ENCODE results near the gene COX11.
A peak's percentile ranks its signal among the peaks of the same experiment; 100 is the strongest.

Gene COX11, protein sequence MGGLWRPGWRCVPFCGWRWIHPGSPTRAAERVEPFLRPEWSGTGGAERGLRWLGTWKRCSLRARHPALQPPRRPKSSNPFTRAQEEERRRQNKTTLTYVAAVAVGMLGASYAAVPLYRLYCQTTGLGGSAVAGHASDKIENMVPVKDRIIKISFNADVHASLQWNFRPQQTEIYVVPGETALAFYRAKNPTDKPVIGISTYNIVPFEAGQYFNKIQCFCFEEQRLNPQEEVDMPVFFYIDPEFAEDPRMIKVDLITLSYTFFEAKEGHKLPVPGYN

DNA sequence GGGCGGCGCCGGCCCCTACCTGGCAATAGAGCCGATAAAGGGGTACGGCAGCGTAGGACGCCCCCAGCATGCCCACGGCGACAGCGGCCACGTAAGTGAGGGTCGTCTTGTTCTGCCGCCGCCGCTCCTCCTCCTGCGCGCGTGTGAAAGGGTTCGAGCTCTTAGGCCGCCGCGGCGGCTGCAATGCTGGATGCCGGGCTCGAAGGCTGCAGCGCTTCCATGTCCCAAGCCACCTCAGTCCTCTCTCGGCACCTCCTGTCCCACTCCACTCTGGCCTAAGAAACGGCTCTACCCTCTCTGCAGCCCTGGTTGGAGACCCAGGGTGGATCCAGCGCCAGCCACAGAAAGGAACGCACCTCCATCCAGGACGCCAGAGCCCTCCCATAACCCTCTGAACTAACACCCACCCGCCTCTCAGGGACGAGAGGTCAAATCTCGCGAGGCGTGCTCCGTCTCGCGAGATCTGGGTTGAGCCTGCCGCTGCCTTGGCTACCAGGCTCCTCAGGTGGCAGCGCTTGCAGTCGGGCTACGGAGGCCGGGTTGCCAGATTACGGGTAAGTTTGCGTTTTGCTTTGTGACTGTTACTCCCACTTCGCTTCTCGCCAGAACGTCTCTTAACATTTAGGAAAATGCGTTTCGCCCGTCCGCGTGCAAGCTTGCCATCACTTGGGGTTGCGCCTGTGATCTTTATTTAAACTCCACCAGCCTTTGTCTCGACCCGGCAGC, at the start of gene COX11, which contains the start of gene STXBP4:
COX11 (minus strand) TSS at position 393 of the 726 bp plus-strand sequence; CDS start at position 385, 8 bp downstream.
STXBP4 (plus strand) TSS at position 504 of the 726 bp plus-strand sequence. CDS start 17,455 bp downstream, outside the sequence.
- peak within 1 kb of the TSS; percentile 25 for H3K27ac ChIP-seq (ENCODE audit: low read depth, low read length)
- H3K4me1 ChIP-seq (ENCODE audit: control insufficient read depth, insufficient read depth, low read length, unreplicated experiment): peaks cover 21% of the 10 kb centered on the region
- peaks cover 19% of the 10 kb centered on the region for H3K36me3 ChIP-seq (ENCODE audit: insufficient read depth, low read length)
- peaks cover 69% of the 10 kb centered on the region for H3K79me2 ChIP-seq (ENCODE audit: control insufficient read depth, insufficient read depth, low read length, unreplicated experiment)
- H2AFZ ChIP-seq (ENCODE audit: low read length, unreplicated experiment): peak within 1 kb of the TSS; percentile 97
- H3K27me3 ChIP-seq (ENCODE audit: insufficient read depth, low read length): no peaks in the 10 kb centered on the region
- H3K4me3 ChIP-seq (ENCODE audit: low read depth, low read length): peak within 1 kb of the TSS; percentile 82

DNA sequence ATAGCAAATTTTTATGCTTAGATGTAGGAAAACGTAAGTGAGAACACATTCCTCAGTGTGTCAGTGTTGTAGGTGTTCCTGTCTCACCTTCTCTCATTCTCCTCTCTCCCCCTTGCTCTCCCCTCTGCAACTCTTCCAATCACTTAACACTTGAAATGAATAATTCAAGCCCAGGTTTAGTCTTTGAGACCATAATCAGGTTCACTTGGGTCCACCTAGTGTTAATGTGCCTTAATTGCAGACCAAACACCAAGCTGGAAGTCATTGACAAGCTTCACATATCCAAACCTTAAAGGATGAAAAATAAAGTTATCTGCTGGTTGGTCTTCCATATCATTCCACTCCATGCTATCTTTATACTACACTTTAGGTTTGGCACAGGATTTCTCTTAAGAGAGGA, 37.1 kb upstream of the COX11 start:
- Histone ChIP-seq H3K4me1 (ENCODE audit: control insufficient read depth, insufficient read depth, low read length, unreplicated experiment) (no peaks in the 10 kb centered on the region), H3K79me2 (ENCODE audit: control insufficient read depth, insufficient read depth, low read length, unreplicated experiment) (no peaks in the 10 kb centered on the region), H3K27me3 (ENCODE audit: insufficient read depth, low read length) (no peaks in the 10 kb centered on the region), H3K27ac (ENCODE audit: low read depth, low read length) (no peak overlapping the region), H3K4me3 (ENCODE audit: low read depth, low read length) (no peak overlapping the region), H2AFZ (ENCODE audit: low read length, unreplicated experiment) (no peak overlapping the region), H3K36me3 (ENCODE audit: insufficient read depth, low read length) (no peaks in the 10 kb centered on the region; the same call in 1 of the 2 replicates)

DNA sequence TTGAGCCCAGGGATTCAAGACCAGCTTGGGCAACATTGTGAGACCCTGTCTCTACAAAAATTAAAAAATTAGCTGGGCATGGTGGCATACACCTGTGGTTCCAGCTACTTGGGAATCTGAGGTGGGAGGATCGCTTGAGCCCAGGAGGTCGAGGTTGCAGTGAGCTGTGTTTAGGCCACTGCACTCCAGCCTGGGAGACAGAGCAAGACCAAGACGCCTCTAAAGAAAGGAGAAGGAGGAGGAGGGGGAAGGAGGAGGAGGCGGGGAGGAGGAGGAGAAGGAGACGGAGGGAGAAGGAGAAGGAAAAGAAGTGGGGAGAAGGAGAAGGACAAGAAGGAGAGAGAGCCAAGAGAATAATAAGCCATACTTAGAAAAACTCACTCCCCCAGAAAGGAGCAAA, 36.0 kb upstream of the COX11 start:
- no peaks in the 10 kb centered on the region for H3K4me1 ChIP-seq (ENCODE audit: control insufficient read depth, insufficient read depth, low read length, unreplicated experiment)
- no peak overlapping the region for H3K27ac ChIP-seq (ENCODE audit: low read depth, low read length)
- H3K36me3 ChIP-seq (ENCODE audit: insufficient read depth, low read length): no peaks in the 10 kb centered on the region; the same call in 1 of the 2 replicates
- H3K4me3 ChIP-seq (ENCODE audit: low read depth, low read length): no peak overlapping the region
- no peaks in the 10 kb centered on the region for H3K27me3 ChIP-seq (ENCODE audit: insufficient read depth, low read length)
- H2AFZ ChIP-seq (ENCODE audit: low read length, unreplicated experiment): no peak overlapping the region
- no peaks in the 10 kb centered on the region for H3K79me2 ChIP-seq (ENCODE audit: control insufficient read depth, insufficient read depth, low read length, unreplicated experiment)

DNA sequence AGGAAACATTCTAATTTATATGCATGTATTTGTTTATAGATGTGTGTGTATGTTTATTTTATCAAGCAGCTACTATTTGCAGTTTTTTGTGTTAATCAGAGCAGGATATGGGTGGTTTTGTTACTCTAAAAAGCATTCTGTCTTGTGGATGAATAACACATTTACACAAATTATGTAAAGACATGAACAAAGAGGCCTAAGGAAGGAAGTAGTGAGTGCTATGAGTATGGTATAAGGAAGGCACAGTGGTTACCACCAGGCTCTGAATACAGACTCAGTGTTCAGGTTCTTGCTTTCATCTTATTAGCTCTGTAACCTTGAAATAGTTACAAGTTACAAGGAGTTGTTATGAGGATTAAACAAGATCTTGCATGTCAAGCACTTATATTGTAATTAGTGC, 34.0 kb upstream of the COX11 start:
- no peak overlapping the region for H3K4me3 ChIP-seq (ENCODE audit: low read depth, low read length)
- H2AFZ ChIP-seq (ENCODE audit: low read length, unreplicated experiment): no peak overlapping the region
- H3K79me2 ChIP-seq (ENCODE audit: control insufficient read depth, insufficient read depth, low read length, unreplicated experiment): no peaks in the 10 kb centered on the region
- H3K4me1 ChIP-seq (ENCODE audit: control insufficient read depth, insufficient read depth, low read length, unreplicated experiment): no peaks in the 10 kb centered on the region
- no peaks in the 10 kb centered on the region for H3K36me3 ChIP-seq (ENCODE audit: insufficient read depth, low read length)
- no peak overlapping the region for H3K27ac ChIP-seq (ENCODE audit: low read depth, low read length)
- no peaks in the 10 kb centered on the region for H3K27me3 ChIP-seq (ENCODE audit: insufficient read depth, low read length)

DNA sequence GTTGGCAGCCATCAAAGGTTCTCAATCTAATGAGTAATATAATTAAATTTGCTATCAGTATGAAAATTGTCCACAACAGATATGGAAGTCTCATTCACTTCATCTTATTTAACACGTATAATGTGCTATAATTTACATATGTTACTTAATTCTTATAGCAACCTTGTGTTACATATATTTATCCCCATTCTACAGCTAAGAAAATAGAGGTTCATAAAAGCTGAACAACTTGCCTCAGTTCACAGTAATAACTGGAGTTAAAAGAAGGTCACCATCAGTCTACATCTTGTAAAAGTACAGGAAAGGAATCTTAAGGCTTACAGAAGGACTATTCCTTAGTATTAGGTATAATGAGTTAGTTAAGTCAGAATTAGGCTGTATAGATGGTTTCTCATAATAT, 28.0 kb upstream of the COX11 start:
- Histone ChIP-seq H3K79me2 (ENCODE audit: control insufficient read depth, insufficient read depth, low read length, unreplicated experiment) (no peaks in the 10 kb centered on the region), H3K27me3 (ENCODE audit: insufficient read depth, low read length) (no peaks in the 10 kb centered on the region), H3K27ac (ENCODE audit: low read depth, low read length) (no peak overlapping the region), H2AFZ (ENCODE audit: low read length, unreplicated experiment) (no peak overlapping the region), H3K36me3 (ENCODE audit: insufficient read depth, low read length) (no peaks in the 10 kb centered on the region; the same call in 1 of the 2 replicates), H3K4me1 (ENCODE audit: control insufficient read depth, insufficient read depth, low read length, unreplicated experiment) (no peaks in the 10 kb centered on the region), H3K4me3 (ENCODE audit: low read depth, low read length) (no peak overlapping the region)

DNA sequence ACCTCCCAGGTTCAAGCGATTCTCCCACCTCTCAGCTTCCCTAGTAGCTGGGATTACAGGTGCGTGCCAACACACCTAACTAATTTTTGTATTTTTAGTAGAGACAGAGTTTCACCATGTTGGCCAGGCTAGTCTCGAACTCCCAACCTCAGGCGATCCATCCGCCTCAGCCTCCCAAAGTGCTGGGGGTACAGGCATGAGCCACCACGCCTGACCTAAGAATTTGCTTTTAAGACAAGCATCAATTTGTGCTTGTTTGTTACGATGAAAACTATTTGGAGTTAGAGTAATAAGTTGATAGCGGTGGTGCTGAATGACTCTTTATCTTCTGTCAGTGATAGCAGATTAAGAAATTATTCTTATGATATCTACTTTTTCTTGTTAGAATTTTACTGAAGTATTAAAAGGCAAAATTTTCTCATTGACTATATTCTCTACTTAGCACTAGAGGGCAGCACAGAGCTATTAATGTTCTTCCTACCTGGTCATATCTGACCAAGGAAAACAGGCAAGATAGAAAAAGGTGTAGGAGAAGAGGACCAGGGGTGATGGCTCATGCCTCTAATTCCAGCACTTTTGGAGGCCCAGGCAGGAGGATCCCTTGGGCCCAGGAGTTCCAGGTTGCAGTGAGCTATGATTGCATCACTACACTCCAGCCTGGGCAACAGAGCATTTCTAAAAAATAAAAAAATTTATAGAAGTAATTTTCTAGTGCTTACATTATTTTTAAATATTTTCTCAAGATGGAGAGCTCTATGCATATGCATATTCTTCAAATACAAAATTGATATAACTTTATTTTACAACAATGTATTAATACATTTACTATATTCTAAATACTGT, 24.6 kb upstream of the COX11 start:
- Histone ChIP-seq H3K27me3 (ENCODE audit: insufficient read depth, low read length) (no peaks in the 10 kb centered on the region), H3K27ac (ENCODE audit: low read depth, low read length) (no peak overlapping the region), H2AFZ (ENCODE audit: low read length, unreplicated experiment) (no peak overlapping the region), H3K4me1 (ENCODE audit: control insufficient read depth, insufficient read depth, low read length, unreplicated experiment) (no peaks in the 10 kb centered on the region), H3K36me3 (ENCODE audit: insufficient read depth, low read length) (no peaks in the 10 kb centered on the region; the same call in 1 of the 2 replicates), H3K4me3 (ENCODE audit: low read depth, low read length) (no peak overlapping the region), H3K79me2 (ENCODE audit: control insufficient read depth, insufficient read depth, low read length, unreplicated experiment) (no peaks in the 10 kb centered on the region)

DNA sequence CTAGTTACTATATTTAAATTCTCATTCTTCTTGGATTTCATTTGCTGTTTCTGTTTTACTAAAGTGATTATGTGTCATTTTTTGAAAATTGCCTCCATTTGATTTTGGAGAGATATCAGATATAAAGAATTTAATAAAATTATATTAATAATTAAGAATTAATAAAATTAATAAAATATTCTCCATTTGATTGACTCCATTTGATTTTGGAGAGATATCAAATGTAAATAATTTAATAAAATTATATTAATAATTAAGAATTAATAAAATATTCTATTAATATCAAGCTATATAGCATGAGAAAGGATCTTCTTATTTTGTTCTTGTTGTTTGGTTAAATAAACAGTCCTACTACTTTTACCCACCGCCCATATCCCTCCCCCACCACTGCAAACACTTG, 23.1 kb upstream of the COX11 start:
- Histone ChIP-seq H2AFZ (ENCODE audit: low read length, unreplicated experiment) (no peak overlapping the region), H3K27me3 (ENCODE audit: insufficient read depth, low read length) (no peaks in the 10 kb centered on the region), H3K79me2 (ENCODE audit: control insufficient read depth, insufficient read depth, low read length, unreplicated experiment) (no peaks in the 10 kb centered on the region), H3K4me1 (ENCODE audit: control insufficient read depth, insufficient read depth, low read length, unreplicated experiment) (no peaks in the 10 kb centered on the region), H3K4me3 (ENCODE audit: low read depth, low read length) (no peak overlapping the region), H3K36me3 (ENCODE audit: insufficient read depth, low read length) (no peaks in the 10 kb centered on the region; the same call in 1 of the 2 replicates), H3K27ac (ENCODE audit: low read depth, low read length) (no peak overlapping the region)

DNA sequence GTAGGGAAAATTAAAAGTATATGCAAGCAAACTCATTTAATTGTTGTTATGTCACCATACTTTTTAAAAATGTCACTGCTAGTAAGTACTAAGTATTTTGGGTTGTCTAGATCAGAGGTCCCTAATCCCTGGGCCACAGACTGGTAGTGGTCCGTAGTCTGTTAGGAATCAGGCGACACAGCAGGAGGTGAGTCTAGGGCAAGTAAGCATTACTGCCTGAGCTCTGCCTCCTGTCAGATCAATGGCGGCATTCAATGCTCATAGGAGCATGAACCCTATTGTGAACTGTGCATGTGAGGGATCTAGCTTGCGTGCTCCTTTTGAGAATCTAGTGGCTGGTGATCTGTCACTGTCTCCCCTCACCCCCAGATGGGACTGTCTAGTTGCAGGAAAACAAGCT, 21.7 kb upstream of the COX11 start:
- Histone ChIP-seq H2AFZ (ENCODE audit: low read length, unreplicated experiment) (no peak overlapping the region), H3K27me3 (ENCODE audit: insufficient read depth, low read length) (no peaks in the 10 kb centered on the region), H3K4me1 (ENCODE audit: control insufficient read depth, insufficient read depth, low read length, unreplicated experiment) (peaks cover 9% of the 10 kb centered on the region), H3K27ac (ENCODE audit: low read depth, low read length) (no peak overlapping the region), H3K4me3 (ENCODE audit: low read depth, low read length) (no peak overlapping the region), H3K36me3 (ENCODE audit: insufficient read depth, low read length) (no peaks in the 10 kb centered on the region), H3K79me2 (ENCODE audit: control insufficient read depth, insufficient read depth, low read length, unreplicated experiment) (peaks cover under 1% of the 10 kb centered on the region)

DNA sequence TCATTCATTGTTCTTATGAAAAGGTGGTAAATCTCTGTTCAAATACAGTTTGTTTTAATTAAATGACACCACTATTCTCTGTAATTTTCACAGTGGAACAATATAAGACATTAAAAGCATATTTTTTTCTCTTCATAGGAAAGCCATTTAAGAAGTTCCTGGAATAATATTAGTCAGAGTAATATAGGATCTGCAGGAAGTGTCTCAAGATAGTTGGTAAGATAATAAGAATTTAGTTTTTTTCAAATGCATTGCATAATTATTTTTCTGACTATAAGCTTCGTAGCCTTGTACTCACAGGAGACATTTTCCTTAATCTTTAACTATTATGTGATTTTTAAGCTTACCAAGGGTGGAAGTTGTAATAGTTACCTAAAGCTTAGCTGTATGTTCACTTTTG, 17.0 kb upstream of the COX11 start:
- Histone ChIP-seq H3K4me1 (ENCODE audit: control insufficient read depth, insufficient read depth, low read length, unreplicated experiment) (peaks cover 39% of the 10 kb centered on the region), H3K4me3 (ENCODE audit: low read depth, low read length) (peak overlapping the region; percentile 37; the same call in 1 of the 2 replicates), H3K27ac (ENCODE audit: low read depth, low read length) (peak overlapping the region; percentile 21; the same call in 1 of the 2 replicates), H3K27me3 (ENCODE audit: insufficient read depth, low read length) (no peaks in the 10 kb centered on the region), H3K79me2 (ENCODE audit: control insufficient read depth, insufficient read depth, low read length, unreplicated experiment) (peaks cover 16% of the 10 kb centered on the region), H2AFZ (ENCODE audit: low read length, unreplicated experiment) (peak overlapping the region; percentile 6), H3K36me3 (ENCODE audit: insufficient read depth, low read length) (peaks cover 11% of the 10 kb centered on the region)

DNA sequence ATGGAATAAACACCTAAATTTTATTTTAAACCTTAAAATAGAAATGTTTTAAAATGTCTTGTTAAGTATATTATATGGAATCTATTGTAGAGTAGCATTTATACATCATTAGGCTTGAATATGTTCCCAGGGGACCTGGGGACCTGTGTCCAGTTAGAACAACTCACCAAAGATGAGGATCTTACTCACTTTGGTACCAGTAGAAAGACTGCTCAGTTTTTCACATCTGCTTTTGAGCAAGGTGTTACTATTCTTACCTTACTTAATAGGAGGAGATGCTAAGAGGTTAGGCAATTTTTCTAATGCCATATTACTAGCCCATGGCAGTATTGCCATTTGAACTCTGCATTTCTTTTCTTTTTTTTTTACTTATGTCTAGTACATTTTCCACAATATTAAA, 14.8 kb upstream of the COX11 start:
- Histone ChIP-seq H3K27ac (ENCODE audit: low read depth, low read length) (peak overlapping the region; percentile 84), H2AFZ (ENCODE audit: low read length, unreplicated experiment) (no peak overlapping the region), H3K79me2 (ENCODE audit: control insufficient read depth, insufficient read depth, low read length, unreplicated experiment) (peaks cover 16% of the 10 kb centered on the region), H3K27me3 (ENCODE audit: insufficient read depth, low read length) (no peaks in the 10 kb centered on the region), H3K4me1 (ENCODE audit: control insufficient read depth, insufficient read depth, low read length, unreplicated experiment) (peaks cover 43% of the 10 kb centered on the region), H3K4me3 (ENCODE audit: low read depth, low read length) (no peak overlapping the region), H3K36me3 (ENCODE audit: insufficient read depth, low read length) (peaks cover 18% of the 10 kb centered on the region)

All from ACC112 (cell line).